Hepatocyte (in vitro differentiated cells): ENCODE results near the gene CLIC4.
"Not testable (repeated sequence)": the region's sequence is repeated elsewhere in the genome, so short reads cannot be mapped to it uniquely, and the experiment has no call there.

Experiments used
- CTCF ChIP-seq: fragments of 200-600 bp; sonication (generic); IDR thresholded peaks from 2 replicates; pipeline ENCODE4 v1.5.1; 2016; ENCODE audit warnings: antibody characterized with exemption, mild to moderate bottlenecking; ENCODE audit not compliant: poor library complexity
- EZH2 ChIP-seq: fragments of 200-600 bp; sonication (generic); IDR thresholded peaks from 2 replicates; pipeline ENCODE4 v1.6.1; 2016; ENCODE audit warnings: antibody characterized with exemption, mild to moderate bottlenecking, borderline replicate concordance
- EZH2phosphoT487 ChIP-seq: fragments of 200-600 bp; sonication (generic); IDR thresholded peaks from one replicate; pipeline ENCODE4 v1.6.1; 2018; ENCODE audit warnings: antibody characterized with exemption, mild to moderate bottlenecking, low read depth, moderate library complexity; ENCODE audit not compliant: unreplicated experiment, severe bottlenecking

GRCh38 chr1:24706074-24706389, 39.2 kb upstream of the CLIC4 start:
- TF ChIP-seq CTCF, EZH2, EZH2phosphoT487: not testable (repeated sequence)
